Measurements from ENCODE around the gene BTF3.

- no peak for TF ChIP-seq CTCF (IDR thresholded peaks at IDR 0.05)
- TF ChIP-seq POLR2A (IDR thresholded peaks at IDR 0.05): no peak
Observed at GRCh38 chr5:73523861-73524260, 25.6 kb downstream of the BTF3 start.
